GM18505 (cell line): ENCODE data around the gene MUC13.

Experiments
- ATAC-seq: cut with Tn5 transposase; IDR thresholded peaks from one replicate; pipeline ENCODE4 v1.9.1; 2021; ENCODE audit not compliant: unreplicated experiment
- POLR2A ChIP-seq: IDR thresholded peaks from 4 replicates; pipeline ENCODE4 v1.6.1; 2011; ENCODE audit warnings: borderline replicate concordance; ENCODE audit not compliant: insufficient read depth, insufficient read length; ENCODE audit errors: extremely low read depth

The MUC13 gene

GRCh38 chr3:124858275-124858674, 76.3 kb downstream of the MUC13 start:
- no peak for TF ChIP-seq POLR2A

DNA sequence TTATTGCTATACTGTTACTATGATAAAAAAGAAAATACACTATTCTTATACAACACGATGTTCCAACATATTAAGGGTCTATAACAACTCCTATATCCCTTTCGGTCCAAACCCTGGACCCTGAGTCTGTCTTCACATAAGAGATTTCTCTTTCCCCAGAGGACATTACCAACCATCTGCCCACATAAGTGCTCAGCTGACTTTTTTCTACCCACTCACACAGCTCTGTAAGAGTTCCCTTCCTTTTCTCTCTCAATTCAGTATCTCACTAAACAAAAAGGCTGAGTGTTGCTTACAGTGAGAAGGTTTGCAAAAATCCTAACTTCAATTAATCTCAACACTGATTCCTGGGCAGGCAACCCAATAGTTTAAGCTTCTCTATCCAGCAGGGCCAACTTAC, 77.9 kb downstream of the MUC13 start:
- TF ChIP-seq POLR2A, result no peak
- no peak for ATAC-seq

More at GRCh38 chr3:124858275-124858674, 76.3 kb downstream of the MUC13 start:
- ATAC-seq, result no peak
